GM21619 (cell line): Measurements from ENCODE around the gene LRMDA.

Experiments
- ATAC-seq: cut with Tn5 transposase; IDR thresholded peaks from one replicate; pipeline ENCODE4 v1.9.1; 2021; ENCODE audit not compliant: unreplicated experiment

Gene LRMDA

DNA sequence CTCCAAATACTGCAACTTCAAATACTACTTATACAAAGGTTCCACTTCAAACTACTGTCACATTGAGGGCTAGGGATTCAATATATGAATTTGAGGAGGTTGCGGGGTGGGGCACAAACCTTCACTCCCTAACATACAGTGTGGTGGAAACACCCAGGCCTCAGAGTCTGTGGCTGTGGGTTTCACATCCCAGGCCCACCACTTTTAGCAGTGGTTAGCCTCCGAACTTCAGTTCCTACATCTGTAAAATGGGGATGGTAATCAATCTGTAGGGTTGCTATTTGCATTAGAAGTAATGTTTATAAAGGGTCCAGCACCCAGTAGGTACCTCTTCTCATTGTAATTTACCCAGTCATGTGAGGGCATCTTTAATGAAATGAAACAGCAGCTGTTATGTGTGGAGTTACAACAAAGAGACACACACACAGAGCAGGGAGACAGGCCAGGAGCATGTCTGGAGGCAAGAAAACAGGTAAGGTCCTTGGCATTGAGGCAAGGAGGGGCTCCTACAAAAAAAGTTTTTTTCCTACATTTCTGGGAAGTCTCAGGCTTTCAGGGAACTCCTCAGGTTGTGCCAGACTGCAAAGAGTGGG lies 570.9 kb downstream of the LRMDA start:
- no peak for ATAC-seq

- ATAC-seq = no peak
These were observed 576.3 kb downstream of the LRMDA start for GRCh38 chr10:76007667-76008181.

DNA sequence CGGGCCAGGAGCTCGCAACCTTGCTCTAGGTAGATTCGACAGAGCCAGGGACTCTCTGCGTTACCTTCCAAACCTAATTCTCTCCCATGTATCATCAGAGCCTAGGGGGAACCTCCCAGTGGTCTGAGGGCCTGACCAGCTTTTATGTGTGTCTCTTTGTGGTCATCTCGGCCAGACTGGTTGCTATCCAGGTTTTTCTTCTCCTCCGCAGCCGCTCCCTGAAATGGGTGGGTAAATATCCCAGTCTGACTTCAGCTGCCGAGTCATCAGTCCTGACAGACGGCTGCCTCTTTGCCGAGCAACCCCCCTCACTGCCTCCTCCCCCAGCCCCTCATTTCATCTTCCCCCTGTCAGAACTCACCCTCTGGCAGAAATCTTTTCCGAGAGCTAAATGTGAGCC lies 578.1 kb downstream of the LRMDA start:
- ATAC-seq = no peak

GRCh38 chr10:76010703-76011102 lies 579.3 kb downstream of the LRMDA start:
- ATAC-seq = no peak

GRCh38 chr10:76012716-76013327 lies 581.4 kb downstream of the LRMDA start:
- ATAC-seq = no peak

DNA sequence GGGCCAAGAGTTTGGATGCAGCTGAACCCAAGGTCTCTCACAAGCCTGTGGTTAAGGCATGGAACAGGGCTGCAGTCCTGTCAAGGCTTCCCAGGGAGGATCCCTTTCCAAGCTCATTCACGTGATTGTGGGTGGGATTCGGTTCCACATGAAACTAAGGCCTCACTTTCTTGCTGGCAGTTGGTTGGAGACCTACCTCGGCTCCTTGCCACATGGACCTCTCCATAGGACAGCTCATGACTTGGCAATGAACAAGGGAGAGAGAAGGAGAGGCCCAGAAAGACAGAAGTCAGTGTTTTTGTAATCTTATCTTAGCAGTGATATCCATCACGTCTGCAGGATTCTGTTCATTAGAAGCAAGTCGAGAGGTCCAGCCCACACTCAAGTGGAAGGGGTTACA lies 583.8 kb downstream of the LRMDA start:
- no peak for ATAC-seq

- no peak for ATAC-seq
These were observed 585.8 kb downstream of the LRMDA start for GRCh38 chr10:76017026-76017732.

GRCh38 chr10:76017733-76018433 lies 586.5 kb downstream of the LRMDA start:
- ATAC-seq = no peak

DNA sequence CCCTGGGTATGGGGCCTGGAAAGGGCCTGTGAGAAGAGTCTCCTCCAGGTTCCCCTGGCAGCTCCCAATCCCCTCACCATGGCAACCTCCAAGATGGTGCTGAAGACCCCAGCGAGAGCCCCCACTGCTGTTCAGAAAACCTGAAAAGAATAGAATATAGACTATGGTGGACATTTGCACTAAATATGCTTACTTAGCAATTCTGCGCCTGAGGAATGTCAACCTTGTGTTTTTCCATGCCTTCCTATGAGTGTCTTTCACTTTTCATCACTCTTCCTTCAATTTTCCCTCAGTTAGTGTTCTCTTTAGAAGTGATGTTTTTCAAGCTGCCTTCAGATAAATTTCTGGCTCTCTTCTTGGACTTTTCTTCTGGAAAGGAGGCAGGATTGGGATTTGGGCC lies 589.2 kb downstream of the LRMDA start:
- ATAC-seq = no peak

GRCh38 chr10:76021398-76021797 lies 590.0 kb downstream of the LRMDA start:
- no peak for ATAC-seq

- ATAC-seq = no peak
These were observed 590.9 kb downstream of the LRMDA start for GRCh38 chr10:76022366-76022765.

GRCh38 chr10:76023007-76023406 lies 591.6 kb downstream of the LRMDA start:
- no peak for ATAC-seq

DNA sequence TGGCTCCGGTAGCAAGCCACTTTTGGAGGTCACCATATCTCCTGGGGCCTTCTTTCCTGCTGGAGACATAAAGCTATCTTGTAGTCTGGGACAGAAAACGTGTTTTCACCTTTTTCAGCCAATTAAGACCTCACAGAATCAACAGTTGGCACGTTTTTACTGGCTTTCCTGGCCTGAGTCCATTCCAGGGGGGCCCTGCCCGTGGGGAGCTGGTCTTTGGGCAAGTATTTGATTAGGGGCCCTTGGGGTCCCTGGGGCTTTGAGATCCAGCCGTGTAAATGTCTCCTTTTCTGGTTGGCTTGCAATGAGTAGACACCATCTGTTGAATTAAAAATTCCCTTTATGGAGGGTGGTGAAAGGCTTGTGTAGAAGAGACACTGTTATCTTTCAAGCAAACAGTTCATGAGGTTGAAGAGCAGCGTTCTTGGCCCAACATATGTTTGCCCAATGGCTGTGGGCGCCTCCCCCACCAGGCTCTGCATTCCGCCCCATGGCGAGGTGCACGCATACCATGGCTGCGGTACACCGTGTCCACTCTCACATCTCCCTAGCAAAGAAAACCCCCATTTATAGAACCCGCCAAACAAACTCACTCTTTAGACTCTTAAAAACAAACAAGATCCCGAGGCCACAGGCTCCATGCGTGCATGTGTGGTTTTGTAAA lies 593.2 kb downstream of the LRMDA start:
- ATAC-seq = no peak

DNA sequence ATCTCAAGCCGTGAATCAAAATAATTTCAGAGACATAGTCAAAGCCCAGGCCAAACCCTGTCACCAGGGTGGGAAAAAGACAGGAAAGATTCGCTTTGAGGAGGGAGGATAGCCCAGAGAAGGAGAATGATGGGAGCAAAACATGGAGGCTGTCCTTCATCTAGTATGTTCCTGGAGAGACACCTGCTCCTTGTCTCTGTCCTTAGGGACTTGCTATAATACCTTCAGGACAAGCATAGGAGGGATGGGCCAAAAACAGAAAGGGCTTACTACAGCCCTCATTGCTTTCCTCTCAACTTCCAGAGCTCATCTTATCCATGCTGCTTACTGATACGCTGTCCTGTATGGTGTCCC lies 593.7 kb downstream of the LRMDA start:
- no peak for ATAC-seq

DNA sequence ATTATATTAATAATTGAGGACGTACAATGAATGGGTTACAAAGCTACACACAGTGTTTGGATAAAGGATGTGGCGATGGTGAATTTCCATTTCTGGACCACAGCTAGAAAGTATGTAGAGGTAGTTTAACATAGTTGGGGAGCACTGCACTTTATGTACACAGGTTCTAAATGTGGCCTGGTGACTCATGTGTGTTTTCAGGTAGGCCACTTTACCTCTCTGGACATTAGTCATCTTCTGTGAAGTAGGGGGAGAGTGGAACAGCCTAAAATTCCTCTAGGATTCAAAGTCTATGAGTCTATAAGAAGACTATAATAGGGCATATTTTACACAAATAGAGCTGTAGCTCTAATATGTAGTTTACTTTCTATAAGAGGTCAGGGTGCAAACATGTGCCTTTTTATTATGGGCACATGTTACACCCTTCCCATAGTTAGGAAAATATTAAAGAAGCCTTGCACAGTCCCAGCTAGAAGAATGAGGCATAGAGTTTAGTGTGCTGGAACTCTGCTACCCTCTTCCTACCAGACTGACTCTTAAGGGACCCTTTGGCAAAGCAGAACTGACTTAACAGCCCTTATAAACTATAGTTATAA lies 594.9 kb downstream of the LRMDA start:
- no peak for ATAC-seq

GRCh38 chr10:76026905-76027304 lies 595.5 kb downstream of the LRMDA start:
- no peak for ATAC-seq

DNA sequence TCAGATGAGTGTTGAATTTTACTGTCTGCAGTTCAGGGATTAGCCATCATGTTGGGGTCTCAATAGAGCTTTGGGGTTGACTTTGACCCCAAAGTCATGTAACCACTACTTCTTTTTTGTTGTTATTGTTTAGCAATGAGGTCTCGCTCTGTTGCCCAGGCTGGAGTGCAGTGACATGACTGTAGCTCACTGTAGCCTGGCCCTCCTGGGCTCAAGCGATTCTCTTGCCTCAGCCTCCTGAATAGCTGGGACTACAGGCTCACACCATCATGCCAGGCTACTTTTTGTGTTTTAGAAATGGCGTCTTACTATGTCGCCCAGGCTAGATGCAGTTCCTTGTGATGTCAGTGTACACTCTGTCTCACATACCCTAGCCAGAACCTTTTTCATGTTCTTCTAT lies 598.4 kb downstream of the LRMDA start:
- no peak for ATAC-seq

- ATAC-seq = no peak
These were observed 599.7 kb downstream of the LRMDA start for GRCh38 chr10:76031099-76031498.

- no peak for ATAC-seq
These were observed 600.6 kb downstream of the LRMDA start for GRCh38 chr10:76031769-76032699.

DNA sequence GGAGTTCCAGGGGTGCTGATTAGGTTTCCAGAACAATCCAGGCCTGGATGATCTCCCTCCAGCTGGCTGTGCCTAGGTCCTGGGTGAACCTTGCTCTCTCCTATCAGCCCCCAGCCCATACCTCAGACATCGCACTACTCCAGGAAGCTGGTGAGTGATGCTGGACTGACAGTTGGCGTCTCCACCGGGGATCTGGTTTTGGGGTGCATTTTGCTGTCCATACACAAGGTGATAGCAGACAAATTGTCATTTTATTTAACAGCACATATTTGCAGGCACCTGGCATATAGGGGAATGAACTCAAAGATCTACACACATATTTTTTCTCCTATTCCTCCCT lies 601.2 kb downstream of the LRMDA start:
- no peak for ATAC-seq
